Measurements from ENCODE around the gene KIF16B. TPM values are rescaled to one million over a fixed set of nuclear protein-coding genes. Genes with fewer than 3 reads are reported as not detected.

The KIF16B gene
- total RNA-seq, 1 experiment from 2014 or later: 6.1 TPM

DNA sequence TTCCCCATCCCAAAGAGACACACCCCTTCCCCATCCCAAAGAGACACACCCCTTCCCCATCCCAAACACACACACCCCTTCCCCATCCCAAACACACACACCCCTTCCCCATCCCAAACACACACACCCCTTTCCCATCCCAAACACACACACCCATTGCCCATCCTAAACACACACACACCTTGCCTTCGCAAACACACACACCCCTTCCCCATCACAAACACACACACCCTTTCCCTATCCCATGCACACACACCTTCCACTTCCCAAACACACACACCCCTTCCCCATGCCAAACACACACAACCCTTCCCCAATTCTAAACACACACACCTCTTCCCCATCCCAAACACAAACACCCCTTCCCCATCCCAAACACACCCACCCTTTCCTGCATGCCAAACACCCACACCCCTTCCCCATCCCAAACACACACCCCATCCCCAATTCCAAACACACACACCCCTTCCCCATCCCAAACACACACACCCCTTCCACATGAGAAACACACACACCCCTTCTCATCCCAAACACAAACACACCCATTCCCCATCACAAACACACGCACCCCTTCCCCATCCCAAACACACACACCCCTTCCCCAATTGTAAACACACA, 315.3 kb downstream of the KIF16B start:
- H3K9me2 ChIP-seq (replicated peaks; ENCODE audit: insufficient read depth, low read length): no peaks in the 10 kb centered on the region
- H3K9ac ChIP-seq (ENCODE audit: low read length): no peak overlapping the region
- no peaks in the 10 kb centered on the region for H3K27me3 ChIP-seq (ENCODE audit: low read length)
- no peaks in the 10 kb centered on the region for H3K36me3 ChIP-seq (ENCODE audit: insufficient read depth, low read length)
- H3K4me2 ChIP-seq (ENCODE audit: low read depth, low read length, poor library complexity, severe bottlenecking): no peak overlapping the region
- H4K20me1 ChIP-seq (ENCODE audit: insufficient read depth, low read depth, low read length): no peaks in the 10 kb centered on the region
- no peak for DNase-seq
- H3K9me3 ChIP-seq (ENCODE audit: low read length): no peaks in the 10 kb centered on the region
- H3K27ac ChIP-seq (ENCODE audit: low read length): no peak overlapping the region
- H3K4me1 ChIP-seq (ENCODE audit: low read length): no peaks in the 10 kb centered on the region
- H2AFZ ChIP-seq (ENCODE audit: low read length): no peak overlapping the region
- H3K4me3 ChIP-seq (ENCODE audit: low read length): no peak overlapping the region
- H3K79me2 ChIP-seq (ENCODE audit: low read length): no peaks in the 10 kb centered on the region

DNA sequence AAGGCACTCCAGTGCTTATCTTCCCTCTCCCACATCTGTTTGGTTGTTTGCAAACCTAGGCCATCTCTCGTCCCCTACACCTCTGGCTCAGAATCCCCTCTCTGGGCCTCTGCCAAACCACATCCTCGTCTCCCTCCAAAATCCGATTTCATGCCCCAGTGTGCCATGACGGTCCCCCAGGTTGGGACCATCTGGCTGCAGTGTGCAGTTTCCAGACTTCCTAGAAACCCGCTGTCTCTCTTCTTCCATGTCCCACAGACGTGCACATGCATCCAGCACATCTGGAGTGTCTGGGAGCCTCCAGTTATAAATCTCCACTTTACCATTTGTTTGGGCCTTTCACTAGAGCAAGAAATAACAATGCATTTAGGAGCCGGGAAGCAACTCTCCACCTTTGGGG, 316.2 kb downstream of the KIF16B start:
- no peaks in the 10 kb centered on the region for H3K4me1 ChIP-seq (ENCODE audit: low read length)
- no peak overlapping the region for H3K27ac ChIP-seq (ENCODE audit: low read length)
- no peaks in the 10 kb centered on the region for H3K9me2 ChIP-seq (replicated peaks; ENCODE audit: insufficient read depth, low read length)
- no peaks in the 10 kb centered on the region for H3K79me2 ChIP-seq (ENCODE audit: low read length)
- H3K4me3 ChIP-seq (ENCODE audit: low read length): no peak overlapping the region
- no peaks in the 10 kb centered on the region for H3K27me3 ChIP-seq (ENCODE audit: low read length)
- no peaks in the 10 kb centered on the region for H3K36me3 ChIP-seq (ENCODE audit: insufficient read depth, low read length)
- no peak overlapping the region for H3K9ac ChIP-seq (ENCODE audit: low read length)
- H2AFZ ChIP-seq (ENCODE audit: low read length): no peak overlapping the region
- H3K4me2 ChIP-seq (ENCODE audit: low read depth, low read length, poor library complexity, severe bottlenecking): no peak overlapping the region
- no peaks in the 10 kb centered on the region for H4K20me1 ChIP-seq (ENCODE audit: insufficient read depth, low read depth, low read length)
- no peaks in the 10 kb centered on the region for H3K9me3 ChIP-seq (ENCODE audit: low read length)
- no peak for DNase-seq

DNA sequence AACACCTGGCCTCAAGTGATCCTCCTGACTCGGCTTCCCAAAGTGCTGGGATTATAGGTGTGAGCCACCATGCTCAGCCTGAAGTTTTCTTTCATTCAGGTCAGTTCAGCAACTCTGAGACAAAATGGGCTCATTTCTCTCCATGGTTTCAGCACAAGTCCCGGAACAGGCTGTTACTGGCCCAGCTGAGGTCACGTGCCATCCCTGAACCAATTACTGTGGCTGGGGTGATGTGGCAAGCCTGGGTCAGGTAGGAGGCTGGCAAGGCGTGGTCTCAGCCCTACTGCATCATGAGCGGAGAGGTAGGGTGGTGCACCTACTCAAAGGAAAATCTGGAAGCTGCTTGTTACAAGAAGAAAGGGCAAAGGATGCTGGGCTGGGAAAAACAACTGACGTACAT, 326.4 kb downstream of the KIF16B start:
- H3K9ac ChIP-seq (ENCODE audit: low read length): no peak overlapping the region
- no peak overlapping the region for H3K27ac ChIP-seq (ENCODE audit: low read length)
- H3K79me2 ChIP-seq (ENCODE audit: low read length): no peaks in the 10 kb centered on the region
- H3K4me2 ChIP-seq (ENCODE audit: low read depth, low read length, poor library complexity, severe bottlenecking): no peak overlapping the region
- no peaks in the 10 kb centered on the region for H3K9me3 ChIP-seq (ENCODE audit: low read length)
- H2AFZ ChIP-seq (ENCODE audit: low read length): no peak overlapping the region
- DNase-seq: peak; percentile 69
- no peaks in the 10 kb centered on the region for H3K36me3 ChIP-seq (ENCODE audit: insufficient read depth, low read length)
- H4K20me1 ChIP-seq (ENCODE audit: insufficient read depth, low read depth, low read length): no peaks in the 10 kb centered on the region
- H3K9me2 ChIP-seq (replicated peaks; ENCODE audit: insufficient read depth, low read length): no peaks in the 10 kb centered on the region
- no peaks in the 10 kb centered on the region for H3K27me3 ChIP-seq (ENCODE audit: low read length)
- H3K4me1 ChIP-seq (ENCODE audit: low read length): peaks cover 4% of the 10 kb centered on the region
- H3K4me3 ChIP-seq (ENCODE audit: low read length): no peak overlapping the region

DNA sequence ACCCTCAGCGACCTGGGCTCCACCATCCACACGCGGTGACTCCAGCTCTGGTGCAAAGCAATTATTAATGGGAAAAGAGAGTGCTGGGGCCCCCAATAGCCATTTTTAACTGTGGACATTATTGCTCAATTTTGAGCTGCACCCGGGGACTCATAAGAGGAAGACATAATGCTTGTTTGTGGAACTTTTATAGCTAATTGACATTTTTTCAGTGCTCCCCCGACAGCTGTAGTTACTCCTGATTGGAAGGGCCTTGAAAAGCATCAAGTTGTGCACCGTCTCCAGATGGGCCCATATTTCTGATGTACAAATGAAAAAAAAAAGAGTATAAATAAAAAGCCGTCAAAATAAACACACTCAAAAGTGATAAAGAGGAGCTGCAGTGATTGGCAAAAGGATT, 327.0 kb downstream of the KIF16B start:
- Histone ChIP-seq H3K4me3 (ENCODE audit: low read length) (no peak overlapping the region), H3K4me2 (ENCODE audit: low read depth, low read length, poor library complexity, severe bottlenecking) (no peak overlapping the region), H3K27me3 (ENCODE audit: low read length) (no peaks in the 10 kb centered on the region), H3K79me2 (ENCODE audit: low read length) (no peaks in the 10 kb centered on the region), H2AFZ (ENCODE audit: low read length) (no peak overlapping the region), H3K9me3 (ENCODE audit: low read length) (no peaks in the 10 kb centered on the region), H3K36me3 (ENCODE audit: insufficient read depth, low read length) (no peaks in the 10 kb centered on the region), H3K27ac (ENCODE audit: low read length) (no peak overlapping the region), H3K9me2 (replicated peaks; ENCODE audit: insufficient read depth, low read length) (no peaks in the 10 kb centered on the region), H4K20me1 (ENCODE audit: insufficient read depth, low read depth, low read length) (no peaks in the 10 kb centered on the region), H3K4me1 (ENCODE audit: low read length) (peaks cover 4% of the 10 kb centered on the region), H3K9ac (ENCODE audit: low read length) (no peak overlapping the region)
- DNase-seq: no peak

DNA sequence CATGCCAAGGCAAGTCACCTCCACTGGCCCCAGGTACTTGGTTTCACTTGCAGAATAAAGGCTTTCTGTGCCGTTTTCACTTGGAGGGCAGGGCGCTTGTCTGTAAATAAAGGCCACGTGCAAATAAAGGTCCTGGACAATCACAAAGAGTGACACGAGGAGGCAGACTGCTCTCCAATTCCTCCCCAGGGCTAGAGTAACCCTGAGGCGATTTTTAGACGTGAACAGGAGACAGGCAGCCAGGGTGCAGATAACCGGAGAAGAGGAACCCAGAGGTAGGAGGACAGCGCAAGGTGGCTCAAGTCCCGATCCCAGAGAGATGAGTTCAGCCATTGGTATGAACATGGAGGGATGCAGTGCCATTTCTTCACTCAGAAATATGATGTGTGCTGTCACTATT, 327.4 kb downstream of the KIF16B start:
- H3K4me2 ChIP-seq (ENCODE audit: low read depth, low read length, poor library complexity, severe bottlenecking): no peak overlapping the region
- no peak overlapping the region for H3K9ac ChIP-seq (ENCODE audit: low read length)
- H3K79me2 ChIP-seq (ENCODE audit: low read length): no peaks in the 10 kb centered on the region
- H4K20me1 ChIP-seq (ENCODE audit: insufficient read depth, low read depth, low read length): no peaks in the 10 kb centered on the region
- no peak overlapping the region for H3K27ac ChIP-seq (ENCODE audit: low read length)
- no peaks in the 10 kb centered on the region for H3K27me3 ChIP-seq (ENCODE audit: low read length)
- DNase-seq: no peak
- H3K4me1 ChIP-seq (ENCODE audit: low read length): peaks cover 4% of the 10 kb centered on the region
- H2AFZ ChIP-seq (ENCODE audit: low read length): no peak overlapping the region
- H3K36me3 ChIP-seq (ENCODE audit: insufficient read depth, low read length): no peaks in the 10 kb centered on the region
- no peak overlapping the region for H3K4me3 ChIP-seq (ENCODE audit: low read length)
- H3K9me2 ChIP-seq (replicated peaks; ENCODE audit: insufficient read depth, low read length): no peaks in the 10 kb centered on the region
- H3K9me3 ChIP-seq (ENCODE audit: low read length): no peaks in the 10 kb centered on the region

DNA sequence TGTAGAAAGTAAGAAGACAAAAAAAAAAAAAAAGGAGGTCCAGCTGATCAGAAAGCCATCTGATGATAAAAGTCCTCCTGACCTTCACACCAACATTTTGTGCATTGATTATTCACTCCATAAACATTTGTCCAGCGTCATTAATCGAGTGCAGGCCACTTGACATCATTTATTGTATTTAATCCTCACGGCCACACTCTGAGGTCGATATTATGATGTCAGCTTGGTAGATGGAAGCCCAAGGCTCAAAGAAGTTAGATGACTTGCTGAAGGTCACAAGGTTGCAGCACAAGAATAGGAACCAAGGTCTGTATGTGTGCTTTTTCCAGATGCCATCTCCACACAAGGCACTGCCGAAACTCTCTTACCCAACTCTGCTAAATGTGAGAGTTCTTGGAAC, 328.4 kb downstream of the KIF16B start:
- Histone ChIP-seq H3K27me3 (ENCODE audit: low read length) (no peaks in the 10 kb centered on the region), H2AFZ (ENCODE audit: low read length) (no peak overlapping the region), H3K9me2 (replicated peaks; ENCODE audit: insufficient read depth, low read length) (no peaks in the 10 kb centered on the region), H3K27ac (ENCODE audit: low read length) (no peak overlapping the region), H3K36me3 (ENCODE audit: insufficient read depth, low read length) (no peaks in the 10 kb centered on the region), H3K4me1 (ENCODE audit: low read length) (peaks cover 4% of the 10 kb centered on the region), H4K20me1 (ENCODE audit: insufficient read depth, low read depth, low read length) (no peaks in the 10 kb centered on the region), H3K4me2 (ENCODE audit: low read depth, low read length, poor library complexity, severe bottlenecking) (no peak overlapping the region), H3K9ac (ENCODE audit: low read length) (no peak overlapping the region), H3K9me3 (ENCODE audit: low read length) (no peaks in the 10 kb centered on the region), H3K79me2 (ENCODE audit: low read length) (no peaks in the 10 kb centered on the region), H3K4me3 (ENCODE audit: low read length) (no peak overlapping the region)
- DNase-seq: no peak

DNA sequence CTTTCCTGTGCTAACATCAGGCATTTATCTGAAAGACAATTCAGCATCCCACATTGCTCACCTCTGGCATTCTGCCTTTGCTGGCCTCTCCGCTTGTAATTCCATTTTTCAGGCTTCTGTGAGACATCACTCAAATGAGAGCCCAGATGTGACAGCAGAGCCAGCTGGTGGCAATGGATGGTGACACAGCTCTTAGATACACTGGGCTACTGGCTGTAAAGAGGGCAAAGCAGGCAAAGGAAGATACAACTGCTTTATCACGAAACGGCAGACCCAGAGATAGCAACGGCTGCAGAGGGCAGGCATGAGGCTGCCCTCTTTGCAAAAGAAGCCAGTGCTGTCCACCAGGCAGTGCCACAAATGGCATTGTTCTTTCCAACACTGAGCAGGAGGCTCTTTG, 329.8 kb downstream of the KIF16B start:
- no peaks in the 10 kb centered on the region for H3K36me3 ChIP-seq (ENCODE audit: insufficient read depth, low read length)
- no peaks in the 10 kb centered on the region for H4K20me1 ChIP-seq (ENCODE audit: insufficient read depth, low read depth, low read length)
- no peak overlapping the region for H3K27ac ChIP-seq (ENCODE audit: low read length)
- no peak overlapping the region; the same call in 1 of the 2 replicates for H3K9ac ChIP-seq (ENCODE audit: low read length)
- DNase-seq: no peak
- no peak overlapping the region for H3K4me2 ChIP-seq (ENCODE audit: low read depth, low read length, poor library complexity, severe bottlenecking)
- no peaks in the 10 kb centered on the region for H3K27me3 ChIP-seq (ENCODE audit: low read length)
- no peak overlapping the region; the same call in 1 of the 2 replicates for H2AFZ ChIP-seq (ENCODE audit: low read length)
- peaks cover 4% of the 10 kb centered on the region for H3K4me1 ChIP-seq (ENCODE audit: low read length)
- H3K9me3 ChIP-seq (ENCODE audit: low read length): no peaks in the 10 kb centered on the region
- H3K79me2 ChIP-seq (ENCODE audit: low read length): no peaks in the 10 kb centered on the region
- no peak overlapping the region for H3K4me3 ChIP-seq (ENCODE audit: low read length)
- H3K9me2 ChIP-seq (replicated peaks; ENCODE audit: insufficient read depth, low read length): no peaks in the 10 kb centered on the region

DNA sequence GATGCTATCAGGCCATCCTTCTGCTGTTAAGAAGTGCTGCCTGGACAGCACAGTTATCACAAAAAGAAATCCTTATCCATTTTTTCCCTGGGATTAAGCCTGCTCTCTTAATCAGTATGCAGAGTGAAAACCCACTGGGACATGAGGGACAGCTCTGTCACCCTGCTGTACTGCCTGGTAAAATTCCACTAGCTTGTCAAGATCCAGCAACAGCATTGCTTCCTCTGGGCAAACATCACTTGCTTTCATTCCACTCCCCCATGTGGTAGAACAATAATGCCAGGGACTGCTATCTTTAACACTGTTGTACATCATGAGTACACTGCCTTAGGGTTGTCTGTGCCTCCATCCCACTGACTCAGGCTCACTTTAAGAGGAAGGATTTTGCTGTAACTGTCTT, 331.3 kb downstream of the KIF16B start:
- H3K9ac ChIP-seq (ENCODE audit: low read length): no peak overlapping the region
- no peaks in the 10 kb centered on the region for H3K27me3 ChIP-seq (ENCODE audit: low read length)
- H3K4me3 ChIP-seq (ENCODE audit: low read length): no peak overlapping the region
- H2AFZ ChIP-seq (ENCODE audit: low read length): no peak overlapping the region
- peaks cover 4% of the 10 kb centered on the region for H3K4me1 ChIP-seq (ENCODE audit: low read length)
- H4K20me1 ChIP-seq (ENCODE audit: insufficient read depth, low read depth, low read length): no peaks in the 10 kb centered on the region
- no peak overlapping the region for H3K27ac ChIP-seq (ENCODE audit: low read length)
- H3K4me2 ChIP-seq (ENCODE audit: low read depth, low read length, poor library complexity, severe bottlenecking): no peak overlapping the region
- H3K36me3 ChIP-seq (ENCODE audit: insufficient read depth, low read length): no peaks in the 10 kb centered on the region
- H3K9me3 ChIP-seq (ENCODE audit: low read length): no peaks in the 10 kb centered on the region
- H3K9me2 ChIP-seq (replicated peaks; ENCODE audit: insufficient read depth, low read length): no peaks in the 10 kb centered on the region
- H3K79me2 ChIP-seq (ENCODE audit: low read length): no peaks in the 10 kb centered on the region
- peak; percentile 61 for DNase-seq

DNA sequence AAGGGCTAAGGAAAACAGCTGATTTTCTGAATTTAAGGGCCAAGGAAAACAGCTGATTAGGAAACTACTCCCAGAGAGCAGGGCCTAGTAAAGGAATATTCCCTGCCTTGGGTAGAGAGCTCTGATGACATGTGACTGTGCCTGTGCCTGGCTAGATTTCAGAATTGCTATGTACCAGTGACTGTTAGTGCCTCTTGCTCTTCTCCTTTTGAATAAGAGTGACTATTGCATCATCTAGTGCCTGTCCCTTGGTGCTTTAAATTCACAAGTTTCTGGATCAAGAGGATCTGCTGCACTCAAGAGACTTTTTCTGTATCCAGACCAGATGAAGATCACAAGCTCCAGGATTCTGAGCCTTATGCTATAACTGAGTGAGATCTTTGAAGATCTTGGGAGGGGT, 332.9 kb downstream of the KIF16B start:
- Histone ChIP-seq H2AFZ (ENCODE audit: low read length) (no peak overlapping the region), H3K4me3 (ENCODE audit: low read length) (no peak overlapping the region), H3K27ac (ENCODE audit: low read length) (no peak overlapping the region), H3K9me3 (ENCODE audit: low read length) (no peaks in the 10 kb centered on the region), H3K4me2 (ENCODE audit: low read depth, low read length, poor library complexity, severe bottlenecking) (no peak overlapping the region), H3K9me2 (replicated peaks; ENCODE audit: insufficient read depth, low read length) (no peaks in the 10 kb centered on the region), H3K36me3 (ENCODE audit: insufficient read depth, low read length) (no peaks in the 10 kb centered on the region), H3K4me1 (ENCODE audit: low read length) (no peaks in the 10 kb centered on the region; the same call in 1 of the 2 replicates), H3K9ac (ENCODE audit: low read length) (no peak overlapping the region), H4K20me1 (ENCODE audit: insufficient read depth, low read depth, low read length) (no peaks in the 10 kb centered on the region), H3K79me2 (ENCODE audit: low read length) (no peaks in the 10 kb centered on the region), H3K27me3 (ENCODE audit: low read length) (no peaks in the 10 kb centered on the region)
- DNase-seq: no peak
